ENCODE results near the gene PDE4D.

The PDE4D gene

GRCh38 chr5:59437176-59437575 is 456.4 kb downstream of the PDE4D start:
- Histone ChIP-seq H3K36me3 (no peaks in the 10 kb centered on the region), H3K4me3 (ENCODE audit: low read depth, low read length) (no peak overlapping the region), H3K4me1 (no peaks in the 10 kb centered on the region), H3K27me3 (no peaks in the 10 kb centered on the region), H3K9me3 (no peaks in the 10 kb centered on the region)
- DNase-seq, result no peak
- TF ChIP-seq CTCF (IDR thresholded peaks at IDR 0.05; ENCODE audit: low read depth, low read length), result no peak

GRCh38 chr5:59436364-59437148 is 457.0 kb downstream of the PDE4D start:
- H3K27me3 ChIP-seq, result no peaks in the 10 kb centered on the region
- no peak for TF ChIP-seq CTCF (IDR thresholded peaks at IDR 0.05; ENCODE audit: low read depth, low read length)

GRCh38 chr5:59433174-59433573 is 460.4 kb downstream of the PDE4D start:
- no peak overlapping the region for H3K4me3 ChIP-seq (ENCODE audit: low read depth, low read length)
- H3K27me3 ChIP-seq, result no peaks in the 10 kb centered on the region
- TF ChIP-seq CTCF (IDR thresholded peaks at IDR 0.05; ENCODE audit: low read depth, low read length), result no peak
- no peak for DNase-seq
- no peaks in the 10 kb centered on the region for H3K36me3 ChIP-seq
- no peaks in the 10 kb centered on the region for H3K4me1 ChIP-seq
- H3K9me3 ChIP-seq, result no peaks in the 10 kb centered on the region

More at GRCh38 chr5:59436364-59437148, 457.0 kb downstream of the PDE4D start:
- no peak overlapping the region for H3K4me3 ChIP-seq (ENCODE audit: low read depth, low read length)
- no peaks in the 10 kb centered on the region for H3K36me3 ChIP-seq
- H3K4me1 ChIP-seq, result no peaks in the 10 kb centered on the region
- no peak for DNase-seq
- no peaks in the 10 kb centered on the region for H3K9me3 ChIP-seq

GRCh38 chr5:59430066-59430685 is 463.4 kb downstream of the PDE4D start:
- Histone ChIP-seq H3K36me3 (no peaks in the 10 kb centered on the region), H3K27me3 (no peaks in the 10 kb centered on the region), H3K9me3 (no peaks in the 10 kb centered on the region), H3K4me3 (ENCODE audit: low read depth, low read length) (no peak overlapping the region), H3K4me1 (peaks cover 1% of the 10 kb centered on the region; the same call in 1 of the 2 replicates)
- DNase-seq, result no peak
- TF ChIP-seq CTCF (IDR thresholded peaks at IDR 0.05; ENCODE audit: low read depth, low read length), result no peak

GRCh38 chr5:59428391-59428790 is 465.1 kb downstream of the PDE4D start:
- Histone ChIP-seq H3K27me3 (no peaks in the 10 kb centered on the region), H3K4me1 (peaks cover 14% of the 10 kb centered on the region), H3K4me3 (ENCODE audit: low read depth, low read length) (no peak overlapping the region), H3K36me3 (no peaks in the 10 kb centered on the region), H3K9me3 (no peaks in the 10 kb centered on the region)
- no peak for TF ChIP-seq CTCF (IDR thresholded peaks at IDR 0.05; ENCODE audit: low read depth, low read length)
- no peak for DNase-seq

GRCh38 chr5:59424515-59424914 is 469.0 kb downstream of the PDE4D start:
- Histone ChIP-seq H3K4me1 (peaks cover 17% of the 10 kb centered on the region), H3K36me3 (no peaks in the 10 kb centered on the region), H3K4me3 (ENCODE audit: low read depth, low read length) (no peak overlapping the region), H3K9me3 (no peaks in the 10 kb centered on the region), H3K27me3 (no peaks in the 10 kb centered on the region)
- no peak for TF ChIP-seq CTCF (IDR thresholded peaks at IDR 0.05; ENCODE audit: low read depth, low read length)
- DNase-seq, result peak; percentile 54

Measured in BE2C (cell line).